NCI-H1048 (cell line): ENCODE measurements around the gene PRAMEF2.
"Not testable (repeated sequence)": the region's sequence is repeated elsewhere in the genome, so short reads cannot be mapped to it uniquely, and the experiment has no call there.

ENCODE experiments used
- DNase-seq: peaks from one replicate; lab custom pipeline; 2025; lab: John Stamatoyannopoulos, UW

PRAMEF2 gene, protein sequence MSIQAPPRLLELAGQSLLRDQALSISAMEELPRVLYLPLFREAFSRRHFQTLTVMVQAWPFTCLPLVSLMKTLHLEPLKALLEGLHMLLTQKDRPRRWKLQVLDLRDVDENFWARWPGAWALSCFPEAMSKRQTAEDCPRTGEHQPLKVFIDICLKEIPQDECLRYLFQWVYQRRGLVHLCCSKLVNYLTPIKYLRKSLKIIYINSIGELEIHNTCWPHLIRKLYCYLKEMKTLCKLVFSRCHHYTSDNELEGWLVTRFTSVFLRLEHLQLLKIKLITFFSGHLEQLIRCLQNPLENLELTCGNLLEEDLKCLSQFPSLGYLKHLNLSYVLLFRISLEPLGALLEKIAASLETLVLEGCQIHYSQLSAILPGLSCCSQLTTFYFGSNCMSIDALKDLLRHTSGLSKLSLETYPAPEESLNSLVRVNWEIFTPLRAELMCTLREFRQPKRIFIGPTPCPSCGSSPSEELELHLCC

DNA sequence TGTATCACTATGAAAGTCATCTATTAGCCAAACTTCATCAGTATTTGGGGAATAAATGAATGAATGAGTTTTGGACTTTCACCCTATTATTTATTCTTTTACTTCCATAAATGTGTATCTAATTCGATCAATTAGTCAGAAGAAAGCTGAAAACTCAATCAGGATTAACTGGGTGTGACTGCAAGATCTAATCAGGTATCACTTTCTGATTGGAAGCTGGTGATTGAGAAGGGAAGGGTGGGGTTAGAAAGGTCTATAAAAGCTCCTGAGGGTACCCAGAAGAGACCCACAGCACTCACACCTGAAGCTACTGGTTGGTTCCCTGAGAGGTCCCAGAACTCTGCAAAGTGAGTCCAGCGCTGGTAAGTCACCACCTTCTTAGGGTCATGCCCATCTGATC, at the start of gene PRAMEF2:
PRAMEF2 (plus strand) TSS at position 301 of the 400 bp plus-strand sequence. CDS start 1,924 bp downstream, outside the sequence.
- not testable (repeated sequence) for DNase-seq

DNA sequence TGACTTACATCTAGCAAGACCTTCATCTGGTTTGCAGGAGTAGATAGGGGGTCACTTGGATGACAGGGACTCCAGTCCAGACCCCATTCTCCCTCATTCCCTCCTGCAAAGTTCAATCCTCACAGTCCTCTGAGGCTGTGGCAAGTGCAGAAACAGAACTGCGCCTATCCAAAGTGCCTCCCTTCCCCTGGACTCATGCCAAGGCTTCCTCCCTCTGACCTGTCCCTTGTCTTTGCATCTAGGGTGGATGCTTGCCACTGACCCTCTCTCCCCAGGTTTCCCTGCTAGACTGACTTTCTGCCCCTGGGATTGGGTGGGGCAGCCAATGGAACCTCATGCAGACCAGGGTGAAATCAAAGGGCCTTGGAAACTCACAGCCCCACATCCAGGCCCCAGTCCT, 47.0 kb upstream of the PRAMEF2 start:
- DNase-seq: no peak

DNA sequence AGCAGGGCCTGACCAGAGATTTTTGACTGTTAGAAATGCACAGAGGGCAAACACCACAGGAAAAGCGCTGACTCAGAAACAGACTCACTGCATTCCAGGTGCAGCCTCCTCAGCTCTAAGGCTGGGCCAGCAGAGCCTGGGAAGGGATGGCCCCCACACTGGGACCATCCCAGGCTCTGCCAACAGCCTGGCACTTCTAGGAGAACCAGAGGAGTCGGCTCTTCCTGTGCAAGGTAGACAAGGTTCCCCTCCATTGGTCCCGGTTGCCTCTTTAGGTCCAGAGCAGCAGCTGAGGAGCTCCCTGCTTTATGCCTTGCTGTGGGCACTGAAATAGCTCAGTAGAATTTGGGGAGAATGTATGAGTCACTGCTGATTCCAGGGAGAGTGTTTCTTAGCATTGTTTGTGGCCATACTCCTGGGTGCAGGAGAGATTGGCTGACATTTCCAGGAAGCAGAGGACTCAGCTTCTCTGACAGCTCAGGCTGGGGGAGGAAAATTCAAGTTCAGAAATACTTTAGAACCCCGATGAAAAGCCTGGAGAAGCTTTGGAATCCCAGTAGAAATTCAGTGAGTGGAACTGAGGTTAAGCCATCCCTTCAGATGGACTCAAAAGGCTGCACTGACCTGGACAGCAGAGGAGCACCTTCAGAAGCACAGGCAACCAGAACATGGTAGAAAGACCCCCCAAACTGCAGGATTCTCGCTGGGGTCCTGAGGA, 46.0 kb upstream of the PRAMEF2 start:
- no peak for DNase-seq

DNA sequence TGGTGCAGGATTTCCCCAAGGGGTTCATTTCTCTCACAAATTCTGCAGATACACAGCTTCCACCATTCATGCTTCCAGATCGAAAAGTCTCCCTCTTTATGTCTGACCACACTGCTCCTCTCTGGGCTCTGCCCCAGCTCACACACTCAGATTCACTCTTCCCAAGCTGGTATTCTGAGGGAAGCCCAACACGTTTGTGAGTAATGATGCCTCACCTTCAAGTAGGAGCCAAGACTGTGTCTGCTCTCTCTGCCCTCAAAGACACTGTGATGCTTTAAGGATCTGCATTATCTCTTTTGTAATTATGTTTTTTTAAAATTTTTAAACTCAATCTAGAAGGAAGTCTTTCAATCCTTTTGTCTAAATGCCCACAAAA, 45.5 kb upstream of the PRAMEF2 start:
- no peak for DNase-seq

DNA sequence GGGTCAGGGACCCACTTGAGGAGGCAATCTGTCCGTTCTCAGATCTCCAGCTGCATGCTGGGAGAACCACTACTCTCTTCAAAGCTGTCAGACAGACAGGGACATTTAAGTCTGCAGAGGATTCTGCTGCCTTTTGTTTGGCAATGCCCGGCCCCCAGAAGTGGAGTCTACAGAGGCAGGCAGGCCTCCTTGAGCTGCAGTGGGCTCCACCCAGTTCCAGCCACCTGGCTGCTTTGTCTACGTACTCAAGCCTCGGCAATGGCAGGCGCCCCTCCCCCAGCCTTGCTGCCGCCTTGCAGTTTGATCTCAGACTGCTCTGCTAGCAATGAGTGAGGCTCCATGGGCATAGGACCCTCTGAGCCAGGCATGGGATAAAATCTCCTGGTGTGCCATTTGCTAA, 37.8 kb upstream of the PRAMEF2 start:
- DNase-seq: not testable (repeated sequence)

DNA sequence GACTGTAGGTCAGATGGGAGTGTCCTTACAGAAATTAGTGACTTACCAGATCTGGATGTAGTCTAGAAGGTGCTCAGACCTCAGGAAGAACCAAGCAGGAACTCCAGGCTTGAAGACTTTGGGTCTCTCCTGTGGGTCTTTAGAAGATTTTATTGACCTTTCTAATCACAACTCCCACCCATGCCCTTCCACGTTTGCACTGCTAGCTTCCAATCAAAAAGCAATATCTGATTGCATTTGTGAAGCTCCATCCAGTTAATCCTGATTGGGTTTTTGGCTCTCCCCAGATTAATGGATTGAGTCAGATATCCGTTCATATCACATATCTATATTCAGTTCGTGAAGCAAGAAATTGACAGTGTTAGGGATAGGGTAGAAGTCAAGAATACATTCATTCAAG, 25.6 kb upstream of the PRAMEF2 start, which contains the start of gene PRAMEF11:
PRAMEF11 (minus strand) TSS at position 101 of the 400 bp plus-strand sequence. CDS start 2,621 bp downstream, outside the sequence.
- not testable (repeated sequence) for DNase-seq

DNA sequence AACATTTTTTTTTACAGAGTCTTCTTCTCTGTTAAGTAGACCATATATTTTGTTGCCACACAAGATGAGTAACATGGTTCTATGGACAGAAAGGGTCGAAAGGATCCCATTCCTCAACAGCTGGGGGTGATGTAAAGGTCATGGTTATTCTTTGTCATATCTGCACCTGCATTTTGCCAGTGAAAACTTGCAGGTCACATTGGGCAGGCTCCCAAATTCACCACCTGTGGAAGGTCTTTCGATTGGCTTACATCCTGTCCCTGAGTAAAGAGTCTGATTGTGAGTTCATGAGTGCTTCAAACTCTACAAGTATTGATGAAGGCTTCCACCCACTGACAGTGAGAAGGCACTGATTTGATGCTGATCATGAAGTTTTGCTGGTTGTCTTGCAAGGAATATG, 23.6 kb upstream of the PRAMEF2 start:
- DNase-seq: not testable (repeated sequence)

DNA sequence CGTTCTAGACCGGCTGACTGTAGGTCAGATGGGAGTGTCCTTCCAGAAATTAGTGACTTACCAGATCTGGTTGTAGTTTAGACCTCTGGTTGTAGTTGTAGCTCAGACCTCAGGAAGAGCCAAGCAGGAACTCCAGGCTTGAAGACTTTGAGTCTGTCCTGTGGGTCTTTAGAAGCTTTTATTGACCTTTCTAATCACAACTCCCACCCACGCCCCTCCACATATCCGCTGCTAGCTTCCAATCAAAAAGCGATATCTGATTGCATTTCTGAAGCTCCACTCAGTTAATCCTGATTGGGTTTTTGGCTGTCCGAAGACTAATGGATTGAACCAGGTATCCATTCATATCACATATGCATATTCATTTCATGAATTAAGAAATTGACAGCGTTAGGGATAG, 8.3 kb upstream of the PRAMEF2 start, which contains the start of gene HNRNPCL1:
HNRNPCL1 (minus strand) TSS at position 101 of the 400 bp plus-strand sequence. CDS start 431 bp downstream, outside the sequence.
- not testable (repeated sequence) for DNase-seq

DNA sequence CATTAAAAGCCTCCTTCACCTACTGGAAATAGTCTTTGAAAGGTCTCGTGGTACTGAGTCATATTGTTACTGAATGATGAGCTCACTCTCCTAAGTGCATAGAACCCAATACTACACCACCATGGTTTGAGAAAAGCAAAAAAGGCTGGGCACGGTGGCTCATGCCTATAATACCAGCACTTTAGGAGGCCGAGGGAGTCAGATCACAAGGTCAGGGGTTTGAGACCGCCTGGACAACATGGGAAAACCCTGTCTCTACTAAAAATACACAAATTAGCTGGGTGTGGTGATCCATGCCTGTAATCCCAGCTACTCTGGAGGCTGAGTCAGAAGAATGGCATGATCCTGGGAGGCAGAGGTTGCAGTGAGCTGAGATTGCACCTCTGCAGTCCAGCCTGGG, 5.1 kb upstream of the PRAMEF2 start:
- no peak for DNase-seq

DNA sequence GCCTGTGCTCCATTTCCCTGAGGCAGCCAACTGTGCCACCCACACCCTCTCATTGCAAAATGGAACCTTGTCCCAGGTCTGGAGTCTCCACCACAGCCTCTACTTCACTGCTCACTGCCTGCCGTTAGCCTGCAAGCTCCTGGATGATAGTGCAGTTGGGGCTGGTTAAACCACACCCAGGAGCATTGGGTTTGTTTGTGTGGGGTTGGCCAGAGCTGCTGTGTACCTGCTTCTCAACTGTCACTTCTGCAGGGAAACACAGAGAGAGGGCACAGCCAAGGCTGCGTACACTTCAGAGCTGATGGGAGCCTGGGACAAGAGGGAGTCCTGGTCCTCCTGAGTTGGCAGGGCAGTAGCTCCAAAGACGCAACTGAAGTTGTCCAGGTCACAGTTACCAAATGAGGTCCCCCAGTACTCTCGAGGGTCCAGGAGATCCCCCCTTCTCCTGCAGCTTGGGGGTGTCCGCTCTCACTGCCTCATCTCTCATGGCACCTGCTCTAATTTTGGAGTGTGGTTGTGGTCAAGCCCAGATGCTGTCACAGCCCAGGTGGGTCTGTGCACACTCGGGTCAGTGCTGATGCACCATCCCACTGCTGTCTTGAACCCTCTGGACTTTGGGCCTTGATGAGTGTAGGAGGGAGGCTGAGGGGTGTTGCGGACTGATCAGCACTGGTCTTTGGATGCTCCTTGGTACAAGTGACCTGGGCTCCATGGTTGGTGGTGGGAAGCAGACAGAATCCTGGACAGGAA, 6.4 kb downstream of the PRAMEF2 start:
- DNase-seq: not testable (repeated sequence)

DNA sequence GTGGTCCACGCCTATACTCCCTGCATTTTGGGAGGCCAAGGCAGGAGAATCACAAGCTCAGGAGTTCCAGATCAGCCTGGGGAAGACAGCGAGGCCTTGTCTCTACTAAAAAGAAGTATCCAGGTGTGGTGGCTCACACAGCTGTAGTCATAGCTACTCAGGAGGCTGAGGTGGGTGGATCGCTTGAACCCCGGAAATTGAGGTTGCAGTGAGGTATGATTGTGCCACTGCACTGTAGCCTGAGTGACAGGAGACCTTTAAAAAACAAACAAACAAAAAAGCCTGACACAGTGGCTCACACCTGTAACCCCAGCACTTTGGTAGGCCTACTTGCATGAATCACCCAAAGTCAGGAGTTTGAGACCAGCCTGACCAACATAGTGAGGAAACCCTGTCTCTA, 21.6 kb downstream of the PRAMEF2 start:
- DNase-seq: not testable (repeated sequence)

DNA sequence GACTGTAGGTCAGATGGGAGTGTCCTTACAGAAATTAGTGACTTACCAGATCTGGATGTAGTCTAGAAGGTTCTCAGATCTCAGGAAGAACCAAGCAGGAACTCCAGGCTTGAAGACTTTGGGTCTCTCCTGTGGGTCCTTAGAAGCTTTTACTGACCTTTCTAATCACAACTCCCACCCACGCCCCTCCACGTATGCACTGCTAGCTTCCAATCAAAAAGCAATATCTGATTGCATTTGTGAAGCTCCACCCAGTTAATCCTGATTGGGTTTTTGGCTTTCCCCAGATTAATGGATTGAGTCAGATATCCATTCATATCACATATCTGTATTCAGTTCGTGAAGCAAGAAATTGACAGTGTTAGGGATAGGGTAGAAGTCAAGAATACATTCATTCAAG, 29.2 kb downstream of the PRAMEF2 start, which contains the start of gene PRAMEF4:
PRAMEF4 (minus strand) TSS at position 101 of the 400 bp plus-strand sequence. CDS start 2,807 bp downstream, outside the sequence.
- not testable (repeated sequence) for DNase-seq

DNA sequence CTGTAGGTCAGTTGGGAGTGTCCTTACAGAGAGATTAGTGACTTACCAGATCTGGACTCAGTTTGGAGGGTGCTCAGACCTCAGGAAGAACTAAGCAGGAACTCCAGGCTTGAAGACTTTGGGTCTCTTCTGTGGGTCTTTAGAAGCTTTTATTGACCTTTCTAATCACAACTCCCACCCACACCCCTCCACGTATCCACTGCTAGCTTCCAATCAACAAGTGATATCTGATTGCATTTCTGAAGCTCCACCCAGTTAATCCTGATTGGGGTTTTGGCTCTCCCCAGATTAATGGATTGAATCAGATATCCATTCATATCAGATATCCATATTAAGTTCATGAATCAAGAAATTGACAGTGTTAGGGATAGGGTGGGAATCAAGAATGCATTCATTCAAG, 41.3 kb downstream of the PRAMEF2 start, which contains the start of gene PRAMEF10:
PRAMEF10 (minus strand) TSS at position 101 of the 400 bp plus-strand sequence. CDS start 2,423 bp downstream, outside the sequence.
- not testable (repeated sequence) for DNase-seq

DNA sequence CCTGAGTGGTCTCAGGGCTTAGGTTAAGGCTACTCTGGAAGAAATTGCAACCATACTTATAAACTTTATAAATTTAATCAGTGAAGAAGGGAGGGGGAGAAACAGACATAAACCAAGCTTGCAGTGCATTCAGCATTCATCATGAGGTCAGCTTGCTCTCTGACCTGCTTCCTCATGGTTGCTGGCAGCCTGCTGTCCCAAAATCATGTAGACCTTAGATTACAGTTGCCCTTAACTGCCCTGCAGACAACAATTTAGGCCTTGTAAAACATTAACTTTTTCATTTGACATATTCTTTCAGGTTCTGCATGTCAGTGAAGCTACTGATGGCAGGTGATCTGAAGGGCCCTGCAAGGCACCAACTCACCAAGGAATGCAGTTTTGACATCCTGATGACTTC, 42.3 kb downstream of the PRAMEF2 start:
- not testable (repeated sequence) for DNase-seq

DNA sequence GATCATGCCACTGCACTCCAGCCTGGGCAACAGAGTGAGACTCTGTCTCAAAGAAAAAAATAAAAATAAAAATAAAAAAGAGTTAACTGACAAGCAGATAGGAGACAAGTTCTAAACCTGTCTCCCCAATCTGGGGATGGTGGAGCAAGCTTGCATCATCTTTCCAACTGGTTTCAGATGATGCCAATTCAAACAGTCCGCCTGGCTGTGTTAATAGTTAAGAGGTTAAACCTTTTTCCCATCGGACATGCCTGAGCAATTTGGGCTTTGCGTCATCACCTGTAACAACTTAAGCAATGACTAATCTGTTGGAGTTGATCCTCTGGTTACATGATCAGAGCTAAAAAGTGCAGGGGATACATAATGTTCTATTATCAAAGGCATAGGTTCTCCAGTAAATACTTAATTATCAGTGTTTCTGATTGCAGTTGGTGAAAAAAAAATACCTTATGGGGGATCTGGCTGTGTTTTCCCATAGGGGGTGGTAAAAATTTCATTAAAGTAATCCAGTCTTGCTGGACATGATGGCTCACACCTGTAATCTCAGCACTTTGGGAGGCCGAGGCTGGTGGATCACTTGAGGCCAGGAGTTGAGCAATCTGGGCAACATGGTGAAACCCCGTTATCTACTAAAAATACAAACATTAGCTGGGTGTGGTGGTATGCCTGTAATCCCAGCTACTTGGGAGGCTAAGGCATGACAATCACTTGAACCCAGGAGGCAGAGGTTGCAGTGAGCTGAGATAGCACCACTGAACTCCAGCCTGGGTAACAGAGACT, 47.1 kb downstream of the PRAMEF2 start:
- not testable (repeated sequence) for DNase-seq
